K562 treated with DMSO at 1 percent for 12 hours (cell line): Measurements from ENCODE around the gene ADAD1. TPM values are rescaled to one million over a fixed set of nuclear protein-coding genes. Genes with fewer than 3 reads are reported as not detected.

Experiments
- total RNA-seq: library from RNA; unstranded; fragments of 300-600 nt; gene quantifications from 2 replicates; pipeline ENCODE4 v1.2.3, GENCODE V29; 2022; ENCODE audit not compliant: insufficient read depth

The ADAD1 gene
- total RNA-seq: not detected in 2 replicates

DNA sequence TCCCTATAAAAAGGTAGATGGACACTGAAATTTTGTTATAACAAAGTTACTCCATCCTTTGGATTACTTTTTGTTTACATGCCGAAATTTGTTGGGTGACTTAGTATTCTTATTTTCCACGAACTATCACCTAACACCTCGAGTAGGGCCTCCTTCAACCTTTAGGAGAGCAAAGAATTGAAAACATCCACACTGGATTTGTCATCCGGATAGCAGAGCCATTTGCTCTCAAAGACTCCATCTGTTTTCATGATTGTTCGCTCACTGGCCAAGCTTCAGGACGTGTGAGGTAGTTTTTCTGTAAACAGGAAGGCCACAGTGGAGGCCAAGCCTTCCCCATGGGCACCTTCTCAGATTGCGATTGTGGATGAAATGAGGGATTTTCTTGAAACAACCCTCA, at the start of gene ADAD1:
ADAD1 (plus strand) TSS at position 301 of the 400 bp plus-strand sequence. CDS start 1,059 bp downstream, outside the sequence.

DNA sequence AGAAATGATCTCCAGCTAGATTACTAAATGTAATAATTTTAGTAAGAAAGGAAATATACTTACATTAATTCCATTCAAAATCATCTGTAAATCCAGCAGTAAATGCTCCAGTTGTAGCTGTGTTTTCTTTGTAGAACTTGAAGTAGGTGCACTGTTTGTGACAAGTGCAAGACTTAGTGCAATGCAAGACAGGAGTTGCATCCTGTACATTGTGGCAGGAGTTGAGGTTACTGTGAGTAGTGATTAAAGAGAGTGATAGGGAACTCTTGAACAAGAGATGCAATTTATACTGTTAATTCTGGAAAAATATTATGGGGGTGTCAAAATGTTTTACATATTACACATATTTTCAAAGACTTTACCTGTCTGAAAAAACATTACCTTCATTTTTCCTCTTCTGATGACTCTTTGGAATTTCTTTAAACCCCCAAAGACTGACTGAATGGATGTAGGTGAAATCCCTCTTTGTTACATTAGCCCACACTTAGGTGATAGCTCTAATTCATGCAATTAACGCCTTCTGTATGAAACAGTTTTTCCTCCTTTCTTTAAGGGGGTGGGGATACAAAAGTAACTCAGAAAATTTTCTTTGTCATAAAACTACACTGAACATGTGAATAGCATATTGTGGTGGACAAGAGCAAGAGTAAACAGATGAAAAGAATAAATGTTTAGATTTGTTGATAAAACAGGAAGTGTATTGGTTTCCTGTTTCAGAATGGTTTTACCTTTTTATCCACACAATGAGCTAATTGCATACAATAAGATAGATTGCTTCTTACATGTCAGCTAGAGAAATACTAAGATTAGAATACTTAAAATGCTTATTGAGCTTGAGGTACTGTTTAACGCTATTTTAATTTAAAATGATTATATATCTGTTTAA, 77.7 kb downstream of the ADAD1 start, which contains the start of gene IL2:
IL2 (minus strand) TSS at position 495 of the 886 bp plus-strand sequence; CDS start at position 210, 285 bp downstream.

Other genes with a start within 250 kb of the ADAD1 start
- 3.3 and 27.9 TPM in 2 replicates for gene BLTP1, start 226.7 kb upstream of the ADAD1 start, total RNA-seq
- gene IL2, start 77.7 kb downstream of the ADAD1 start, total RNA-seq: not detected in 2 replicates
- gene IL21, start 242.1 kb downstream of the ADAD1 start, total RNA-seq: not detected in 2 replicates